ENCODE data around the gene ADSS1.
A peak's percentile ranks its signal among the peaks of the same experiment; 100 is the strongest.

Gene ADSS1

DNA sequence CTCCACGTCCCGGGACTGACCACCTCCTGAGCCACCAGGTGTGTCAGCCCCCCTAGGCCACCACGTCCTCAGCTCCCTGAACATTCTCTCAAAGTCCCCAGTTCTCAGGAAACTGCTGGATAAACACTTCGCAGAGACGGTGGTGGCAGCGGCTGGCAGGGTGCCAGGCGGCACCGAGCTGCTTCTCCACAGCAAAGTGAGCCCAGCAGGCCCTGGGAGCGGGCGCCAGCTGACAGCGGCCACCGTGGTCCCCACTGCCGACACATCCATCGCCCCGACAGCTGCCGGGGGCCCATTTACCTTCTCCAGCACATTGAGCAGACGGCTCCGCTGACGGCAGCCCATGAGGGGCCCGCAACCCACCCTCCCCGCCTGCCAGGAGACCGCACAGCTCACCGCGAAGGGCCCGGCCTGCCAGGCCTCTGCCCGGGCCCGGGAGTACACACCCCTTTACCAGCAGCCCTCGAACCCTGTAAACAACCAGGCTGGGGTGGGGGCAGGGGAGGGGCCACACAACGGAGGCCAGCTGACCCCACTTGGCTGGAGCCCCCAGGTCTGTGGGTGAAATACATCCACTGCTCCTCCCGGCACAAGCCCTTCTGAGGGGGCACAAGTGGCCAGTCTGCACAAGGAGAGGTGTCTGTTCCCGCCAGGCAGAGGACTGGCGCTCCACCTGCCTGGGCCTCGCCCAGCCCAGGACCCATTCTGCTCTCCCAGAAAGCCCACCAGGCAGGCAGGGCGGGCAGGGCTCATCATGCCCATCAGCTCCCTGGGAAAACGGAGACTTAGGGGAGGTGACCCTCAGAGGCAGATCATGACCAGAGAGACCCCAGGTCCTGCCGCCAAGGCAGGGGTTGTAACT, 61.0 kb downstream of the ADSS1 start:
- DNase-seq = no peak

DNA sequence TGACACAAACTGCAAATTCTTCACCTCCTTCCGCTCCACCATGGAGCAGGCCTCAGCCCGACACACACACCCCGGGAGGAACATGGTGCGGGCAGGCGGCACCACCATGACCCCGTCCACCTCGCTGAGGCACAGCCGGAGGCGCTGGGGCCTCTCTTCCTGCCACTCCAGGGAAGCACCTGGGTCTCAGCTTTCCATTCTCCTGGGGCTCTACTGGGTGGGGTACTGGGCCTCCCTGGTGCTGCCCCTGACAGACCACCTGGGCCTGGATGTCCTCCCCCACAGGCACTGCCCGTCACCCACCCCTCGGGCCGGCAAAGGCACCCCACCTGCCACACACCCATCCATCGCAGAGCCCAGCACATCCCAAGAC, 61.7 kb downstream of the ADSS1 start:
- DNase-seq = no peak

DNA sequence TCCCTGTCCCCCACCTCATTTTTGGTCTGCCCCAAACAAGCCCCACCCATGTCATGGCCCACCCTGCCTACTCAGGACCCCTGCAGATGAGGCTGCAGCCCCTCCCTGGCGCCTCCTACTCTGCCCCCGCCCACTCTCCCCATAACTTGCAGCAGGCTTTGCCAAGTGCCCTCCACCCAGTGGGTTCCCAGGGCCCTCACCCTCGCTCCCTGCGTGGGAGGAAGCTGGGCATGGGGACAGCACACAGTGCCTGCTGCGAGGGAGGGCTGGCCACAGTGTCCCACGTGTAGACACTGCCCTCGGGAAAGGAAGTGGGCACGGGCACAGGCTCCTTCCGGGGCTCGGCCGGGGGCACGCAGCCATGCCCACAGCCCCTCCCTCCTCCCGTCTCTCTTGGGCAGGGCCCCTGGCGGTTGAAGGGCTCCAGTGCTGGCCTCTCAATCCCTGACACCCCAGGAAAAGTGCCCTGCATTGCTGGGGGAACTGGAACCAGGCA, 62.1 kb downstream of the ADSS1 start:
- no peak for DNase-seq

DNA sequence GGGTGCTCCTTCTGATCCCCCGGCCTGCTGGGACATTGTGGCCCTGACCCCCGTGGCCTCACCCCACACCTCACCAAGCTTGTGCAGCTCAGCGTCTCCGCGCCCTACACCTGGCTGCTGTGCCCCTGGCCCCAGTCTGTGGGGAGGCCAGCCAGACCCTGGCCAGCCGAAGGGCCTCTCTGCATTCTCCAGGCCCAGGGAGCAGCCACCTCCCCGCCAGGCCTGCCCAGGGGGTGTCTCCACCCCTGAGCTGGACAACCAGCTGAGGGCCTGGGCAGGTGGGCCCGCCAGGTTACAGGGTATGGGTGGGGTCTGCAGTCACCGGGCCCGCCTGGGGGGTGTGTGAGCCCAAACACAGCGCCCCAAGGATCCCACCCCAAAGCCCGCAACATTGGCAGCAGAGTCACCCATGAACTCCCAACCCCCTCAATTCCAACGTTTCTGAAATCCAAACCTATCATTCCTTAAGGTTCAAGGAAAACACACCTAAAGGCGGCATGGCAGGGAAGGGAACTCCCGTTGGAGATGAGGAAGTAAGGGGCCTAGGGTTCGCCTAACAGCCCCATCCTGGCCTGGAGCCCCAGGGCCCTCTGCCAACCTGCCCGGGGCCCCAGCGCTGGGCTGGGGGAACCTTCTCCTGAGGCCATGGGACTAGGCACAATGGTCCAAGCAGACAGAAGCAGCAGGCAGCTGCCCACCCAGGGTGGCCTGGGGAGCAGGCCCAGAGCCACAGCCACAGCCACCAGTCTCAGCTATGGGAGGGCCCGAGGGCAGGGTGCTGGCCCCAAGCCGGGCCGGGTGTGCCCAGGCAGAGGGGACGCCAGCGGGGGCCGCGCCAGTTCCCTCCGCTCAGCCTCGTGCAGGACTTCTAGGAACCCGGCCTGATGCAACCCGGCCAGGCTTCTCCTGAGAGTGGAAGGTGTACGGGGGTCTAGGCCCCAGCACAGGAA, 63.0 kb downstream of the ADSS1 start:
- DNase-seq = no peak

DNA sequence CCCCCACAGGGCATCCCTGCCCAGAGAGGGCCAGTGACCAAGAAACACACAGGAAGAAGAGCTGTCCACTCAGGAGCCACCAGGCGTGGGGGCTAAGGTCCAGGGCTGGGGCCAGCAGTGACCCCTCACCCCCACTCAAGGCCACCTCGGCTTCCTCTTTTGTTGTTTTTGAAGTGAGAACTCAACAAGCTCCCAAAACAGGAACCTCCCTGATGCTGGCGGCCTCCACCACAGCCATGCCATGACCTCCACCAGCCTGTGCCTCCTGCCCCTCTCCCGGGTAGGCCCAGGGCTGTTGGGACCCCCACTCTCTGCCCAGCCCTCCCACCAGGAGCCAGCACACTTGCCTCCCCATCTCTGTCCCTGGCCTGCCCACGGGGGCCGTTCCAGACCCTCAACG, 63.7 kb downstream of the ADSS1 start:
- no peak for DNase-seq

DNA sequence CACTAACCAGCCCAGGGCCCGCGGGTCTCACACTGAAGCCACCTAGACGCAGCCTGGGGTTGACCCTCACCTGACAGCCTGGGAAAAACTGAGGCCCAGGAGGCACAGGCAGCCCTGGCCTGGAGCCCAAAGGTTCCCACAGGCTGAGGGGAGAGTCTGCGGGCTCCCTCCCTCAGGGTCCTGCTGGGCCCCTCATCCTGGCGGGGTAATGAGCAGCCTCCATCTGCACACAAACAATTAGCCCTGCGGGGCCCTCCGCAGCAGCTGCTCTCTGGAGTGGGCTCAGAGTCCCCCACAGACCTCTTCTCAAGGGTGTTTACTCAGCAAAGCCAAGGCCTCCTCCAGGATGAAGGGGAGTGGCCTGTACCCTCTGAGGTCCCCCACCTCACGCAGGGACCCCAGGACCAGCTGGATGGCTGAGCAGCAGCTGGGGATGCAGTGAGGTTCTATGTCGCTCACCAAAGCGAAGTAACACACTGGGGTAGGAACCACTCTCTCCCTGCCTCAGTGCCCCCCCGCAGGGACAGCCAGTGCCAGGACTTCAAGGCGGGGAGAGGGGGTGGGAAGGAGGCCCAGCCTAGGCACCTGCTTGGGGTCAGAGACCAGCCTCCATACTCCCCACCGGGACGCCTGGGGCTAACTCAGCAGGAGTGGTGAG, 64.3 kb downstream of the ADSS1 start:
- no peak for DNase-seq

DNA sequence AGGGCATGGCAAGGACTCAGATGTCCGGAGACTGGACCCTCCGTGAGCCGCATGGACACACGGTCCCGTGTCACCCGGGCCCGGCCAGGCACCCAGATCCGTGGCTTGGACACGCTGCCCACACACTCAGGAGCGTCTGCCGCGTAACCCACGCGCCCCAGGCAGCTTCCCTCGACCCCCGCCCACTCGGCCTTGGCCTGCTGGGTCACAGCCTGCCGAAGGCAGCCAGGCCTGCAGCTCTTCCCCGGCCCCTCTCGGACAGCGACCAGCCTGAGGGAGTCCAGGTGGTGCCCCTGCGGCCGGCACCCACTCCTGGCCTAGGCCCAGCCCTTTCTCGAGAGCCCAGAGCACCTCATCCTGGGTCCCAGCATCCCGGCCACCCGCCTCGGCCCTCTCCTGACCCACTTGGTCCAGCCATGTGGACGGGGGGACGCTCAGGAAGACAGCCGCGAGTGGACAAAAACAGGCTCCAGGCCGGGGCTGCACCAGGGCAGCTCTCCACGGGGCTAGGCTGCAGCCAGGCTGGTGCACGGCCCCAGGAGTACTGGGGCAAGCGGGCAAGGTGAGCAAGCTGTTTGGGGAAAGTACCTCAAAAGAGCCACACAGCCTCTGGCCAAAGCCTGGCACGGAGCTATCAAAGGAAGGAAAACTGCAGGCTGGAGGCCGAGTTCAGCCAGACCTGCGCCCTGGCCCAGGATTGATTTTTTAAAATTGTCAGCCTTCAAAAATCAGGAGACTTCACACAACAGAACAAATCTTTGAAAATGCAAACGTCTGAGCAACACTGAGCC, 65.0 kb downstream of the ADSS1 start:
- no peak for DNase-seq

DNA sequence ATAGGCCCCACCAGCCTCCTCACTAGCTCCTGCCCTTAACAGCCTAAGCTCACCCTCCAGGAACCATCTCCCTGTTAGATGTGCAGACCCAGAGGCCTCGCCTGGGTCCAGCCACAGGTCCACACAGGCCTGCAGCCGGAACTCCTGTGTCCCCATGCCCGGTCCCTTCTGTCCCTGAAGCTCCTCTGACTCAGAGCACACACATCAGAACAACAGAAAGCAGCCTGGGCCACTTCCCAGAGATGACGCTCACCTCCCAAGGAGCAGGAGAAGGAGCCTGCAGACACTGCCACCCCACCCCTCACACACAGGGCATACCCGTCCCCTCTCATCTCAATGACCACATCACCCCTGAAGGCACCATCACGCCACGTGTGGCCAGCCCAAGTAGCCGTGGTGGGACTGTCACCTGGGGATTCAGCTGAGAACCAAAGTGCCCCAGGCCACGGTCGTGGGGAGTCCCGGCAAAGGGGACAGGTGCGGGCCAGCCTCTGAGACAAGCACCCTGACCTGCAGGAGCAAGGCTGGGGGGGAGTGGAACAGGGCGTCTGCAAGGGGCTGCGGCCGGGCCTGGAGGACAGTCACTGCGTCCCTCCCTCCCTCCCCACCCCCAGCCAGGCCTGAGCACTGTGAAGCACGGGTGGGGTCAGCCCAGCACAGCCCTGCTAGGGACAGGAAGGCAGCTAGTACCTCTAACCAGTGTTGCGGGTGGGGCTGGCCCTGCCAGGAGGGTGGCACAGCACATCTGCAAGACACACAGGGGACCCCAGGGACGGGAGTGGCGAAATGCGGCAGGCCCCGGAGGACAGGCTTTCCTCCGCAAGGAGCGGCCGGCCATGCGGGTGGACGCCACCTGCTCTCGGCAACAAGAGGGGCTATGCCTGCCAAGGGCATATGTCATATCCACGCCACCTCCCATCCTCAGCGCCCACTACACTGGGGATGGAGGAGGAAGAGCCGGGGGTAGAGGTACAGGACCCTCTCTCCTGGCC, 66.0 kb downstream of the ADSS1 start:
- no peak for DNase-seq

DNA sequence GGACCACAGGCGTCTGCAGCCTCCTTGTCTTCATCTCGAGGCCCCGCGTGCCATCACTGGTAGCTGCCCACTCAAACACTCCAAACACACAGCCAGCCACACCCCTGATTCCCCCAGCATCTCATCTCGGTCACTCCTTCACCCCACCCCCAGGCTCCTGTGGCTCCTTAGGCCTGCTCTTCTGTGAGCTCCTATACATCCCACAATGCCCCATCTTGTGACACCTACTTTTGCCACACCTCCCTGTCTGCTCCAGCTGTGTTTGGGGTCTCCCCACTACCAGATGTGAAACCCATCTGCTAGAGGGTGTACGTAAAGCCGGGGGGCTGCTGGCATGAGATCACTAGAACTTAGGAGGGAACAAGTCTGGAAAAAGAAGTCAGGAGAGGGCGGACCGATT, 67.4 kb downstream of the ADSS1 start:
- no peak for DNase-seq

DNA sequence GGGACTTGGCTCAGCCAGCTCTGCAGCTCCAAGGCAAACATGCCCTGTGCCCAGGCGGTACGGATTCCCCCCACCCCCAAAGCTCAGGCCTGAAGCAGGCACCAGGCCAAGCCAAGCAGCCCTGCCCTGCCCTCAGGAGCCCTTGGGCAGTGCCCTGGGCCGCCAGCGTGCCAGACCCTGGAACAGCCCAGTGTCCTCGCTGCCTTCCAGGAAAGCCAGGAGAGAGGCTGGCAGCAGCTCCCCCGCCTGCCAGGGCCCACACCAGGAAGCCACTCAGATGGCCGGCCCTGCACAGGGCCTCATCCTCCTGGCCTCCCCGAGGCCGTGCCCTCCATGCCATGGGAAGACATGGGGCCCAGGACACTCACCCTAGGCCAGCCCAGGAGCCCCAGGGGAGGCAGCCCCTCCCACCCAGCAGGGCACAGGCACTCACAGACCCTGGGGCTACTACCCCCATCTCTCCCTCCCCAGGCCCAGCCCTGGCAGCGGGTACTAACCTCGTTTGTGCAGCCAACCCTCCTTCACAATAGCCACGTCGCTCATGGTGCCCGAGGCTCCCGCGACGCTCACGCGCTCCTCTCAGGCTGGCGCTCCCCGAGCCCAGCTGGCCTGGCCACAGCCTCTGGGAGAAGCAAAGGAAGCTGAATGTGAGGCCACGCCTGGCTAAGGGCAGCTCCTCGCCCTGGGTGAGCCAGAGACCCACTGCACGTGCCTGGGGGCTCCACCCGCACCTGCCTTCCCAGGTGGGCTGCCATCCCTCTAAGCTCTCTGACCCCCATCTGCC, 68.3 kb downstream of the ADSS1 start:
- no peak for DNase-seq

DNA sequence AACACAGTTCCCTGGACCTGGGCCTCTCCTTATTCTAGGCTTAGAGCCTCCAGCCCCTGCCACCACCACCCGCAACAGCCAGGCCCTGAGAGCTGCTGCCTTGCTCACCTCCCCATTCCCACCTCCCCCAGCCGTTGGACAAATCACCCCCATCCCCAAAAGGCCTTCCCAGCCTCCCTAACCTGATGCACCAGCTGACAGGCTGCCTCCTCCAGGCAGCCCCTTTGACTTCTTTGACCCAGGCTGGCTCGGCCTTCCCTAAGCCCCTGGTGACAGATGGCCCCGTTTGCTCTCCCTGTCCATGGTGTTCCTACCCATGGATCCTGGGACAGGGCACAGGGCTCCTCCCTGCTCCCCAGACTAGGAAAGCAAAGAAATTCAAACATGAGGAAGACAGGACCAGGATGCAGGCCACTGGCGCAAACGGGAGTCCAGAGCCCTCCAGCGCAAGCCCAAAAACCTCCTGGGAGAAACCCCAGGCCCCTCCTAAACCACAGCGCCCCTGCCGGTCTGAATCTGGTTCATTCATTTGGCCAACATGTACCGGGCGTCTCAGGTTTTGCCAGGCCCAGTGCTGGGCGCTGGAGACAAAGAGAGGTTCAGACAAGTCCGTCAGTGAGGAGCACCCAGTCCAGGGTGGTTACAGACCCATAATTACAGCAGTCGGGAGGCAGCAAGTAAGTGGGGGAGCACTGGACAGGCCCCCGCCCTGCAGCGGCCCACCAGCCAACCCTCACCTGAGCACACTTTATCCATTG, 69.1 kb downstream of the ADSS1 start:
- DNase-seq = no peak

DNA sequence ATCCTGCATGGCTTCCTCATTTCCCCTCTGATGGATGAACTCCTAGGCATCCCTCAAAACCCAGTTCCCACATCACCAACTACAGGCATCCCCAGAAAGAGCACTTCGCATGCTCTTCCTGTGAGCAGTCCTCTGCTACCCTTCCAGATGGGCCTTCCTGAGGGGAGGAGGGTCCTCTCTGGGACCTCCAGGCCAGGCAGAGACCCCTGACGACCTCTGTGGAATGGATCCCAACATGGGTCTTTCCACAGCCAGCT, 69.6 kb downstream of the ADSS1 start:
- no peak for DNase-seq

DNA sequence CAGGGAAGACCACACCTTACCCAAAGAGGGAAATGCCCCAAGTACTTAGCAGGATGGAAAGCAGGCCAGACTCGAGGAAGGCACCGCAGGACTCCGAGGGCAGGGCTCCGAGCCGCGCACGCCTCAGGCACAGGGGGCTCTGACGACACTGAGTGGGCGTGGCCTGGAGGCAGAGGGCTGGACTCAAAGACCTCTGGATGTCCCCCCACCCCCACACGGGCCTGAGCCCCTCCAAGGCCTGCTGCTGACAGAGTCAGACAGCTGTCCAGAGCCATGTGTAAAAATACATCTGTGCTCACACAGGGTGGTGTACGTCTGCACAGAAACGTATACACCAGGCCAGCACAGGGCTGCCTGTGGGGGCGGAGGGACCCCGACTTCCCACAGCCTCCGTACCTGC, 70.1 kb downstream of the ADSS1 start:
- DNase-seq = peak; percentile 84

DNA sequence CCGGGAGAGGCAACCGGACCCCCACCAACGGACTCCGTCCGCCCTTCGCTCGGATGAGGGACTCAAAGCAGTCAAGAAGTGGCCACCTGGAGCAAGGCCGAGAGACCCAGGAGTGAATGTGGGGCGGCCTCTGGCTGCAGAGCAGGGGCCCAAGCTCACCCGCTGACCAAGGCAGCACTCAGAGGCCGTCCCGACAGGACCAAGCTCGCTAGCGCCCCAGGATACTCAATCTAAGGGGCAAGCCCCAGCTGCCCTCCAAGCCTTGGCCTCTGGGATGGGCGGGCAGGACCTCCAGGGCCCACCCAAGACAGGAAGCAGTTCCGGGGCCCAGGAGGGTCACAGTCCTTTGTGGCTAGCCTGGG, 70.6 kb downstream of the ADSS1 start:
- DNase-seq = no peak

DNA sequence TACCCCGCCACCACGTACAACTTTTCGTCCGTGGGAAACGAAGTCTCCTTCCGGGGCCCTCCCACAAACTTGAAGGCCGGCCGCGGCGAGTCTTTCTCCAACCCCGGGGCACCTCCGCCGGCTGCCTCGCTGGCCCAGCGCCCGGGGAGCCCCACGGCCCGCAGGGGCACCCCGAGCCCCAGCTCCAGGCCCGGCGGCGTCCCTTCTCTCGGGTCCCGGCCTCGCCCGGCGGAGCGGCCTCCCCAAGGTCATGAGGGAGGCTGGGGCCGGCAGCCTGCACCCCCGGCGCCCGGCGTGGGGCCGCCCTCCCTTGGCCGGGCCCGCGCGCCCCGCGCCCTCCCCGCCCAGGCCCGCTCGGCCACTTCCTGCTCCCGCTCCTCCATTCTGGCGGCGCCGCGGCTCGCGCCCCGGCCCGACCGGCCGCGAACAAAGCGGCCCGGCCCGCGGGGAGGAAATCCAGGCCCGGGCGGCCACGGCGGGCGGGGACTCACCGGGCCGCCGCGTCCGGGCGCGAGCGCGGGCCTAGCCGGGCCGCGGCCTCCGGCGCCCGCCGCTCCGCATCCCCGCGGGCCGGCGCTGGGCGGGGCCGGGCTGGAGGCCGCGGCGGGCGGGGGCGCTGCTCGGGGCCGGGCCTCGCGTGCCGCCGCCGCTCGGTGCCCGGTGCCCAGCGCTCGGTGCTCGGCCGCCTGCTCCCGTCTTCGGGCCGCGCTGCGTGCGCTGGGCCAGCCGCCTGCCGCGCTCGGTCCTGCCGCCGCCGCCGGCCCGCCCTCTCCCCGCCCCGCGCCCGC, 71.2 kb downstream of the ADSS1 start, which contains the start of gene AKT1:
Gene AKT1 (minus strand): TSS at position 756 of the 788 bp plus-strand sequence. CDS start 3,105 bp downstream, outside the sequence.
- DNase-seq = peak; percentile 68

DNA sequence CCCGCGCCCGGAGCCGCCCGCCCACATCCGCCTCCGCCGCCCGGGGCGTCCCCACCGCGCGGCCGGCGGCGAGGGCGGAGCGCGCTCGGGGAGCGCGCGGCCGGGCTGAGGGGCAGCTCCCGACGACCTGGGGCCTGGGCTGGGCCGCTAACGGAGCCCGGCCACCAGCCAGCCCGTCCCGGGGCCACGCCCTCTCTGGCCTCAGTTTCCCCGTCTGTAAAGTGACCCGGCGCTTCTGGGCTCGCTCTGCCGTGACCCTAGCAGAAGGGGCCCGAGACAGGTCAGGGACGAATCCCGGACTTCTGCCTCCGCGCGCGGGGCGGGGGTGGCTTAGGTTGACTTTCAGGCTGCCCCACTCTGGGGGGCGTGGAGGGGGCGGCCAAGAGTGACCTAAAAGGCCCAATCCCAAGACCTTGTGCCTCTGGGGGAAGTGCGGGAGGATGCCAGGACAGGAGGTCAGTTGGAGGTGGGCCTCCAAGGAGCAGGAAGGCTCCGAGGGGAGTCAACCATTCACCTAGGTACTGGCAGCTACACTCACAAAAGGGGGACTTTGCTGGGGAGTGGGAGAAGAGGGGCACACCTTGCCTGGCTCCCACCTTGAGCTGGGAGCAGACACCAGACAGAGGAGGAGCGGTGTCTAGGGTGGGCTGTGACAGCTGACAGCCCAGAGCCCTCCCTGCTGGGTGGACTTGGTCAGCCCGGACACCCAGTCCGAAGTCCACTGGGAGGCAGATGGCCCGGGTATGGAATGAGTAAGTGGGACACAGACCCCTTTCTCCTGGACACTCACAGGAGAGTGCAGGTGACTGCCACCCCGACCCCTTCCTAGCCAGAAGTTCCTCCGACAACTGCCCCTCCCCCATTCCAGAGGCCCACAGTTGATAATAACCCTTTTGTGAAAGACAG, 72.0 kb downstream of the ADSS1 start:
- DNase-seq = peak; percentile 80

DNA sequence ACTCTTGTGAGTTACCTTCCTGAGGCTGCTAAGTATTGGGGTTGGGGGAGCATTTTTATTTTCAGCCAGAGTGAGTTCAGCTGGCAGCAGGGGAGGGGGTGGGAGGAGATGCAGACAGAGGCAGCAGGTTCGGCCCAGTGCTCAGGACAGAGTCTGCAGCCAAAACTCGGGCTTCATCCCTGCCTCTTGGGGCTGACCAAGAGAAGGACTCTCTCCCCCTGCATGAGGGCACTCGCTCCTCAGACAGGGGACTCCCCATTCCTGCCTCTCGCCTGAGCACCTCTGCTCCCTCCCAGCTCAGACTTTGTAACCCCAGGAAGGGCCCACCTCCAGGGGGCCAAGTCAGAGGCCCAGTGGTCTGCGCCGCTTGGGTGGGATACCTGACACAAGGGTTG, 72.7 kb downstream of the ADSS1 start:
- DNase-seq = no peak

All from activated CD8-positive, alpha-beta memory T cell treated with anti-CD3 and anti-CD28 coated beads, Interleukin-2, amount 50 U/mL, for 48 hours (primary cell).